ENCODE results near the gene CELA1.

The CELA1 gene

GRCh38 chr12:51374361-51374760 lies 27.9 kb upstream of the CELA1 start:
- DNase-seq (ENCODE audit: low spot score): peak; percentile 86

GRCh38 chr12:51373187-51373586 lies 26.7 kb upstream of the CELA1 start:
- no peak for DNase-seq (ENCODE audit: low spot score)

GRCh38 chr12:51372021-51372420 lies 25.5 kb upstream of the CELA1 start:
- DNase-seq (ENCODE audit: low spot score): no peak

- DNase-seq (ENCODE audit: low spot score): peak; percentile 97
These were observed 24.9 kb upstream of the CELA1 start for GRCh38 chr12:51371295-51371953.

GRCh38 chr12:51370667-51371066 lies 24.2 kb upstream of the CELA1 start:
- no peak for DNase-seq (ENCODE audit: low spot score)

- no peak for DNase-seq (ENCODE audit: low spot score)
These were observed 23.1 kb upstream of the CELA1 start for GRCh38 chr12:51369581-51369980.

- DNase-seq (ENCODE audit: low spot score): peak; percentile 77
These were observed 22.4 kb upstream of the CELA1 start for GRCh38 chr12:51368640-51369517.

GRCh38 chr12:51365276-51365675 lies 18.8 kb upstream of the CELA1 start:
- no peak for DNase-seq (ENCODE audit: low spot score)

- no peak for DNase-seq (ENCODE audit: low spot score)
These were observed 17.5 kb upstream of the CELA1 start for GRCh38 chr12:51364001-51364400.

- DNase-seq (ENCODE audit: low spot score): no peak
These were observed 16.4 kb upstream of the CELA1 start for GRCh38 chr12:51362747-51363342.

- no peak for DNase-seq (ENCODE audit: low spot score)
These were observed 15.8 kb upstream of the CELA1 start for GRCh38 chr12:51362307-51362706.

GRCh38 chr12:51361161-51362016 lies 14.9 kb upstream of the CELA1 start:
- DNase-seq (ENCODE audit: low spot score): no peak

GRCh38 chr12:51360315-51360714 lies 13.8 kb upstream of the CELA1 start:
- no peak for DNase-seq (ENCODE audit: low spot score)

GRCh38 chr12:51359851-51360250 lies 13.4 kb upstream of the CELA1 start:
- DNase-seq (ENCODE audit: low spot score): no peak

GRCh38 chr12:51358496-51358895 lies 12.0 kb upstream of the CELA1 start:
- DNase-seq (ENCODE audit: low spot score): no peak

GRCh38 chr12:51357374-51358047 lies 11.0 kb upstream of the CELA1 start:
- DNase-seq (ENCODE audit: low spot score): no peak

- peak; percentile 45 for DNase-seq (ENCODE audit: low spot score)
These were observed 5.5 kb upstream of the CELA1 start for GRCh38 chr12:51351913-51352532.

GRCh38 chr12:51349026-51349425 lies 2.5 kb upstream of the CELA1 start:
- DNase-seq (ENCODE audit: low spot score): no peak

GRCh38 chr12:51348116-51348515 lies 1.6 kb upstream of the CELA1 start:
- DNase-seq (ENCODE audit: low spot score): no peak

GRCh38 chr12:51345681-51346080 lies 798 bp downstream of the CELA1 start:
- no peak for DNase-seq (ENCODE audit: low spot score)

- DNase-seq (ENCODE audit: low spot score): no peak
These were observed 3.3 kb downstream of the CELA1 start for GRCh38 chr12:51343201-51343600.
